K562 (cell line): ENCODE measurements around the gene SLC25A44.

Experiments
- CTCF ChIP-seq, 3 experiments: IDR thresholded peaks in 2 of 3; conservative IDR thresholded peaks in 1 of 3; 2 replicates each; pipeline ENCODE4 v1.5.1; 2011 to 2012; ENCODE audit warnings: low read length in 3 of 3, mild to moderate bottlenecking in 3 of 3, control low read depth in 2 of 3, improper control_type of control experiment in 1 of 3, inconsistent platforms in 1 of 3, low read depth in 1 of 3, mixed read lengths in 1 of 3, moderate library complexity in 1 of 3; ENCODE audit not compliant: insufficient read depth in 2 of 3
- FOXK2 ChIP-seq, 2 experiments: fragments of 450-650 bp; IDR thresholded peaks in 1 of 2; conservative IDR thresholded peaks in 1 of 2; 2 replicates each; pipeline ENCODE4 v1.6.1; 2016; ENCODE audit warnings: low read depth in 2 of 2, mild to moderate bottlenecking in 1 of 2
- KAT7 ChIP-seq: sonication (generic); formaldehyde crosslinking; IDR thresholded peaks from 2 replicates; pipeline ENCODE4 v1.8.0; 2022; ENCODE audit warnings: missing genetic modification reagents, mild to moderate bottlenecking, borderline replicate concordance
- TF ChIP-seq, protein P1 (sequence below), 2 experiments: fragments of 450-650 bp in 1 of 2; sonication (generic) in 1 of 2; formaldehyde crosslinking in 1 of 2; IDR thresholded peaks in 1 of 2; conservative IDR thresholded peaks in 1 of 2; 2 replicates each; pipeline versions ENCODE4 v1.6.1 to v1.8.1; 2016 to 2023; ENCODE audit warnings: mild to moderate bottlenecking in 2 of 2, moderate library complexity in 2 of 2, inconsistent platforms in 1 of 2, missing genetic modification reagents in 1 of 2
- TF ChIP-seq, protein P2 (sequence below): fragments of 450-650 bp; IDR thresholded peaks from 2 replicates; pipeline ENCODE4 v1.6.1; 2016; ENCODE audit warnings: borderline replicate concordance

DNA sequence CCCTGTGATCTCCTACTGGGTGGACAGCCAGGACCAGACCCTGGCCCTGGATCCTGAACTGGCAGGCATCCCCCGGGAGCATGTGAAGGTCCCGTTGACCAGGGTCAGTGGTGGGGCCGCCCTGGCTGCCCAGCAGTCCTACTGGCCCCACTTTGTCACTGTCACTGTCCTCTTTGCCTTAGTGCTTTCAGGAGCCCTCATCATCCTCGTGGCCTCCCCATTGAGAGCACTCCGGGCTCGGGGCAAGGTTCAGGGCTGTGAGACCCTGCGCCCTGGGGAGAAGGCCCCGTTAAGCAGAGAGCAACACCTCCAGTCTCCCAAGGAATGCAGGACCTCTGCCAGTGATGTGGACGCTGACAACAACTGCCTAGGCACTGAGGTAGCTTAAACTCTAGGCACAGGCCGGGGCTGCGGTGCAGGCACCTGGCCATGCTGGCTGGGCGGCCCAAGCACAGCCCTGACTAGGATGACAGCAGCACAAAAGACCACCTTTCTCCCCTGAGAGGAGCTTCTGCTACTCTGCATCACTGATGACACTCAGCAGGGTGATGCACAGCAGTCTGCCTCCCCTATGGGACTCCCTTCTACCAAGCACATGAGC lies 17.2 kb upstream of the SLC25A44 start:
- TF ChIP-seq, protein P1, sequence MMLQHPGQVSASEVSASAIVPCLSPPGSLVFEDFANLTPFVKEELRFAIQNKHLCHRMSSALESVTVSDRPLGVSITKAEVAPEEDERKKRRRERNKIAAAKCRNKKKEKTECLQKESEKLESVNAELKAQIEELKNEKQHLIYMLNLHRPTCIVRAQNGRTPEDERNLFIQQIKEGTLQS (IDR thresholded peaks at IDR 0.05), result no peak
- TF ChIP-seq, protein P1 (CRISPR knock-in tag; conservative IDR thresholded peaks at IDR 0.05), result no peak
- TF ChIP-seq CTCF (IDR thresholded peaks at IDR 0.05 in 2 of 3, conservative IDR thresholded peaks at IDR 0.05 in 1 of 3; ENCODE audit: insufficient read depth in 2 of 3, low read depth in 1 of 3, low read length in 3 of 3) (no peak), KAT7 (no peak), FOXK2 (conservative IDR thresholded peaks at IDR 0.05 in 1 of 2, IDR thresholded peaks at IDR 0.05 in 1 of 2; ENCODE audit: low read depth in 2 of 2) (no peak)
- TF ChIP-seq, protein P2, sequence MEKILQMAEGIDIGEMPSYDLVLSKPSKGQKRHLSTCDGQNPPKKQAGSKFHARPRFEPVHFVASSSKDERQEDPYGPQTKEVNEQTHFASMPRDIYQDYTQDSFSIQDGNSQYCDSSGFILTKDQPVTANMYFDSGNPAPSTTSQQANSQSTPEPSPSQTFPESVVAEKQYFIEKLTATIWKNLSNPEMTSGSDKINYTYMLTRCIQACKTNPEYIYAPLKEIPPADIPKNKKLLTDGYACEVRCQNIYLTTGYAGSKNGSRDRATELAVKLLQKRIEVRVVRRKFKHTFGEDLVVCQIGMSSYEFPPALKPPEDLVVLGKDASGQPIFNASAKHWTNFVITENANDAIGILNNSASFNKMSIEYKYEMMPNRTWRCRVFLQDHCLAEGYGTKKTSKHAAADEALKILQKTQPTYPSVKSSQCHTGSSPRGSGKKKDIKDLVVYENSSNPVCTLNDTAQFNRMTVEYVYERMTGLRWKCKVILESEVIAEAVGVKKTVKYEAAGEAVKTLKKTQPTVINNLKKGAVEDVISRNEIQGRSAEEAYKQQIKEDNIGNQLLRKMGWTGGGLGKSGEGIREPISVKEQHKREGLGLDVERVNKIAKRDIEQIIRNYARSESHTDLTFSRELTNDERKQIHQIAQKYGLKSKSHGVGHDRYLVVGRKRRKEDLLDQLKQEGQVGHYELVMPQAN, result no peak
